ENCODE measurements around the gene WIPI1.
"Not testable (repeated sequence)": the region's sequence is repeated elsewhere in the genome, so short reads cannot be mapped to it uniquely, and the experiment has no call there.

The WIPI1 gene, protein sequence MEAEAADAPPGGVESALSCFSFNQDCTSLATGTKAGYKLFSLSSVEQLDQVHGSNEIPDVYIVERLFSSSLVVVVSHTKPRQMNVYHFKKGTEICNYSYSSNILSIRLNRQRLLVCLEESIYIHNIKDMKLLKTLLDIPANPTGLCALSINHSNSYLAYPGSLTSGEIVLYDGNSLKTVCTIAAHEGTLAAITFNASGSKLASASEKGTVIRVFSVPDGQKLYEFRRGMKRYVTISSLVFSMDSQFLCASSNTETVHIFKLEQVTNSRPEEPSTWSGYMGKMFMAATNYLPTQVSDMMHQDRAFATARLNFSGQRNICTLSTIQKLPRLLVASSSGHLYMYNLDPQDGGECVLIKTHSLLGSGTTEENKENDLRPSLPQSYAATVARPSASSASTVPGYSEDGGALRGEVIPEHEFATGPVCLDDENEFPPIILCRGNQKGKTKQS

DNA sequence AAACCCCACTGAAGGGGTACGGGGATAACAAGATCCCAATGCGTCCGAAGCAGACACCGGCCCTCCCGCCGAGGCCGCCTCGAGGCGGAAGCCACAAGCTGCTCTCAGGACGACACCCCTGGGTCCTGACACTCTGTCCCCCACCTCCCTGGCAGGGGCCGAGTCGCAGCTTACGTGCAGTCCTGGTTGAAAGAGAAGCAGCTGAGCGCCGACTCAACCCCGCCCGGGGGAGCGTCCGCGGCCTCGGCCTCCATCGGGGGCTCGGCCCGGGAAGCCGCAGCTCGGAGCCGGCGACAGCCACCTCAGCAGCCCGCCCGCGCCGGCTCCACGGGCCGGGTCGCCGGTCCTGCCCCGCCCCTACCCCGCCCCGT is at the start of gene WIPI1:
WIPI1 (minus strand) TSS at position 329 of the 371 bp plus-strand sequence; CDS start at position 254, 75 bp downstream.
- in situ Hi-C loops (cut with HindIII; ENCODE audit: low pct_ligation_motif_present, low pct_unique_long_range_greater_than_20kb, low sequenced_read_pairs), result no loop called here

DNA sequence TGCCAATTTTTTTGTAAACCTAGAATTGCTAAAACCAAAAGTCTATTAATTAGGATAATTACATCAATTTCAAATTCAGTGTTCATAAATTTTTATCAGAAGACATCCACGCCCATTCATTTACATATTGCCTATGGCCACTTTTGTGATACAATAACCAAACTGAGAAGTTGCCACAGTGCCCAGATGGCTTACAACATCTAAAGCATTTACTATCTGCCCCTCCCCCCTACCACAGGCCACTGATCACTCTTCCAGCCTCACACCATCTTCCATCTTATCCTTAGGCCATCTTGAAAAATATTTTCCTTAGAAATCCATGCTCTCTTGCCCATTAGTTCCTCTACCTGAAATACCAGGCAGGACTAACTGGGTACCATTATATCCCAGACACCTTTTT is 48.7 kb upstream of the WIPI1 start:
- in situ Hi-C loops (cut with HindIII; ENCODE audit: low pct_ligation_motif_present, low pct_unique_long_range_greater_than_20kb, low sequenced_read_pairs), result no loop called here
- DNase-seq, result no peak

More for the DNA sequence above, at the start of gene WIPI1:
- DNase-seq, result no peak

DNA sequence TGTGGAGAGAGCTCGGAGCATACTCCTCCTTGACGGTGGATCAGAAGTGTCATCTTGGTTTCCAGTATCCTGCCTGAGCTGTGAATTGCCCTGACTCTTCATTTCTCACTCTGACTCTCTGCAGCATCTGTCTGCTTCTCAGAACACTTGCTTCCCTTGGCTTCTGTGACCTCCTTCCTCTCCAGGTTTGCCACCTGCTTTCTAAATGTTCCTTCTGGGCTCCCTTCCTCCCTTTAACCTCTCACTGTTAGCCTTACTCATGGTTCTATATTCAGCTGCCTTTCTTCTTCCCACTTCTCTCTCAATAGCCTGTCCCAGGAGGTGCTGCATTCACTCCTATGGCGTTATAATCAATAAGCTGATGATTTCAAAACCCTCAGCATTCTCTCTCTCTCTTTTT is 43.8 kb upstream of the WIPI1 start:
- DNase-seq, result no peak
- in situ Hi-C loops (cut with HindIII; ENCODE audit: low pct_ligation_motif_present, low pct_unique_long_range_greater_than_20kb, low sequenced_read_pairs), result no loop called here

DNA sequence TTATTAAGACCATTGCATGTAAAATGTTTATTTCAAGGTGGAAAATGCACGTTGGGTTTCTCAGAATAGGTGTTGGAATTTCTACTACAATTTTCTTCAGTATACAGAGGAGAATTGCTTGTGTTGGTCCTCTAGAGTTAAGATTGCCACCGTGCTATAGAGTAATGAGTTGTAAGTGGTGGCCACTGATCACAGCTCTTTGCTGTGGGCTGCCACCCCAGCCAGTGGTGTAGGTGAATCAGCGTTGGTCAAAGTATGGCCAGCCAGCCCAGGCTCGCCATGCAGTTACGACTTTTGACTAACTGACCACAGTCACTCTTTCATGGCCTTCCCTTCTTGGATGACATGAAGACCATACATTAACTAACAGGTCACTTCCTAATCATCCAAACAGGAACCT is 42.3 kb upstream of the WIPI1 start:
- in situ Hi-C loops (cut with HindIII; ENCODE audit: low pct_ligation_motif_present, low pct_unique_long_range_greater_than_20kb, low sequenced_read_pairs), result no loop called here
- DNase-seq, result no peak

DNA sequence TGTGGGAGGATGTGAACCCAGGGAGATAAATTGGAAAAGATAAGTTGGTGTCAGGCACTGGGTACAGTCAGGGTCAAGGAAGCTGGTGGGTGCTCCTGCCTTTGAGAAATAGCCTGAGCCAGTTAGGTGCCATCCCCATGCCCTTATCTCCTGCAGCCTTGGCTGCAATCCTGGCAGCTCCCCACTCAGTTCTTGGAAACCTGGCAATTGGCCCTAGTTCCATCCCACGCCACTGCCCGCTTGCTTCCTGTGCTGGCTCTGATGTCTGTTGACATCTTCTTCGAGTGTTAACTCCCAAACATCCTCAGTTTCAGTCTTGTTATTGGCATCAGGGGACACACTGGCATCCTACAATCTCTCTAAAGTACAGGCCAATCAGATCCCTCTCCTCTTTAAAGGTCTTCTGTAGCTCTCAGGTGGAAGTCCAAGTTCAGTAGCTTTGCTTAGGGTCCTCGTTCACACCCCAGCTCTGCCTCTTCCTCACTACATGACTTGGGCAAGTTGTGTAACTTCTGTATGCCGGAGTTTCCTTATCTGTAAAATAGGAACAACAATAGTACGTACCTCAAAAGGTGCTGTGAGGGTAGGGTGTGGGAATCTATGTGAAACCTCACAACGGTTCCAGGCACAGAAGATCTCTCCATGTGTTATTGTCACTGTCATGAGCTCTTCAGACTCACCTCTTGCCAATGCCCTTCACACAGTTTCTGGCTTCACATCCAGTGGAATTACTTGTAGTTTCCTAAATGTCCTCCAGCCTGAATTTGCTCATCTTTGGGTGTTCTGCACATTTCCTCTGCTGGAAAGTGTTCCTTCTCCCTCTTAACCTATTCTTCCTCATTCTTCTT is 41.4 kb upstream of the WIPI1 start:
- no peak for DNase-seq
- in situ Hi-C loops (cut with HindIII; ENCODE audit: low pct_ligation_motif_present, low pct_unique_long_range_greater_than_20kb, low sequenced_read_pairs), result no loop called here

DNA sequence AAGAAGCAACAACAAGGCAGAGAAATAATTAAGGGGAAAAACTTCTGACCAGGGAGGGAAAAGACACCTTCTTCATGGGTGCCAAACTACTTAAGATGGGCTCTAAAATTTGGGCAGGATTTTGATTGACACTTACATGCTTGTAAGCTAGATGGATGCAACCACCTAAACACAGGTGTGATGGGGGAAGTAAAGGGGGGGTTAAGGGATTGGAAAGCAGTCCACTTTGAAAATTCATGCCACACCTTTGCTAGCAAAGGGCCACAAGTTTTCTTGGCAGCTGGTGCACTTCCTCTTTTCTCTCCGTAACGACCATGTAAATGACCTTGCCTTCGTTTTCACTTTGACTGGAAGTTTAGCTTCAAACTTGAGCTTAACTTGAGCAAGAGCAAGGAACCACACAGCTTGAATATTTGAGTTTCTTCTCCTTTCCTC is 40.6 kb upstream of the WIPI1 start:
- in situ Hi-C loops (cut with HindIII; ENCODE audit: low pct_ligation_motif_present, low pct_unique_long_range_greater_than_20kb, low sequenced_read_pairs), result no loop called here
- no peak for DNase-seq

DNA sequence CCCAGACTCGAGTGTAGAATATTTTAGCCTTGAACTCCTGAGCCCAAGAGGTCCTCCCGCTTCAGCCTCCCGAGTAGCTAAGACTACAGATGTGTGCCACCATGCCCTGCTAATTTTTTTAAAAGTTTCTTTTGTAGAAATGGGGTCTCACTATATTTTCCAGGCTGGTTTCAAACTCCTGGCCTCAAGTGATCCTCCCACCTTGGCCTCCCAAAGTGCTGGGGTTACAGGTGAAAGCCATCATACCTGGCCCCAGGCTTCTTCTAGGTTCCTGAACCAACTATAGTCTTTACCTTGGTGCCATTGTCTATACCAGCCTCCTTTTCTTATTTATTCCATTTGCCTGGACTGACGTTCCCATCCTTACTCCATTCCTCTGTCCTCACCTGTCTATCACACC is 37.8 kb upstream of the WIPI1 start:
- no peak for DNase-seq
- in situ Hi-C loops (cut with HindIII; ENCODE audit: low pct_ligation_motif_present, low pct_unique_long_range_greater_than_20kb, low sequenced_read_pairs), result no loop called here

DNA sequence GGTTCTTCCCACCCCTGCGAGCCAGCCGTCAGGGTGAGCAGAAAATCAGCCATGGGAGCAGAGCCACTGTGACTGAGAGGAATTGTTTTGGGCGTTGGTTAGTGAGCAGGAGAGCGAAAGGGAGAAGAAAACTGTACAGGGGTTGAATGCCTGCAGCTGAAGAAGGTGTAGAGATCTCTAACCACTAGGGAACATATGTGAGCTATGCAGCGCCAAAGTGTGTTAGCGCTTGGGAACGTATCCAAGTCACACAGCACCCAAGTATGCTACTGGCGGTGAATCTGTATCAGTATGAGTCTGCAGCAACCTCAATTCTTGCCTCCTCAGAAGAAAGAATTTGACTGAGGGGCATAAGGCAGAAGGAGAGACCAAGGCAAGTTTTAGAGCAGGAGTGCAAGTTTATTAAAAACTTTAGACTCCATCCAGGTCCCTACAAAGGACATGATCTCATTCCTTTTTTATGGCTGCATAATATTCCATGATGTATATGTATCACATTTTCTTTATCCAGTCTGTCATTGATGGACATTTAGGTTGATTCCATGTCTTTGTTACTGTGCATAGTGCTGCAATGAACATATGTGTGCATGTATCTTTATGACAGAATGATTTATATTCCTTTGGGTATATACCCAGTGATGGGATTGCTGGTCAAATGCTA is 35.2 kb upstream of the WIPI1 start:
- DNase-seq; in situ Hi-C loops (cut with HindIII; ENCODE audit: low pct_ligation_motif_present, low pct_unique_long_range_greater_than_20kb, low sequenced_read_pairs): not testable (repeated sequence)

DNA sequence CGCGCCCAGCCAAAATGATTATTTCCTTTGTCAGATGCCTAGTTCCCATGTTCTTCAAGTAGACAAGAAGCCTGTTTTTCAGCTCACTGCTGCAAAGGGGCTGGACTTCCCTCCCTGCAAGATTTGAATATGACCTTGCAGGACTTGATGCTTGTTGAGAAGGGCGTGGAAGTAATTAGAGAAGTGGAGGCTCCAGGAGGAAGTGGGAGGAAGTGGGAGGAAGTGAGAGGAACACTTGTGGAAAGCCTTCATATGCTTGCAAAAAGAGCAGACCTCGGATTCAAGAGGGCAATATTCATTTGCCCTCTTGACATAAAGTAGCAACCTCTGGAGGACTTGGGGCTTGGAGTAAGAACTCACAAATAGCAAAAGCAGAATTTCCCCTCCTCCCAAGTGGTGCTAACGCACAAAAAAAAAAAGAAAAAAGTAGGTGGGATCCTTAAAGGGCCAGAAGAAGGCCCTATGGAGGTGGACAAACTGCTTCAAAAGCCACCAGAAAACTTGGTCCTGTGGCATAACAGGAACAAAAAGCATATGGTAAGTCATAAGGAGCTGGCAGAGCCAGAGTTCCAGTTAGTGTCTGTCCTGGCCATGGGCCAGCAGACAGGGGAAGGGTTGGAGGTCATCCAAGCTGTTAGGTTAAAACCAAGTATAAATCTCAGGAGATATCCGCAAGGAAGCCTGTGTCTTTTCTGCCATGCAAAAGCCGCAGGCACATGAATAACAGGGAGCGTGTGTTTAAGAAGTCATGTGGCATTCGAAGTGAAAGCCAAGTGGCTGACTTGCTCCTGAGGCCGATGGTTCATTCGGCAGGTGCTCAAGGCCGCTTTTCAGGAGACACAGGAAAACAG is 34.3 kb upstream of the WIPI1 start:
- no peak for DNase-seq
- in situ Hi-C loops (cut with HindIII; ENCODE audit: low pct_ligation_motif_present, low pct_unique_long_range_greater_than_20kb, low sequenced_read_pairs), result no loop called here

DNA sequence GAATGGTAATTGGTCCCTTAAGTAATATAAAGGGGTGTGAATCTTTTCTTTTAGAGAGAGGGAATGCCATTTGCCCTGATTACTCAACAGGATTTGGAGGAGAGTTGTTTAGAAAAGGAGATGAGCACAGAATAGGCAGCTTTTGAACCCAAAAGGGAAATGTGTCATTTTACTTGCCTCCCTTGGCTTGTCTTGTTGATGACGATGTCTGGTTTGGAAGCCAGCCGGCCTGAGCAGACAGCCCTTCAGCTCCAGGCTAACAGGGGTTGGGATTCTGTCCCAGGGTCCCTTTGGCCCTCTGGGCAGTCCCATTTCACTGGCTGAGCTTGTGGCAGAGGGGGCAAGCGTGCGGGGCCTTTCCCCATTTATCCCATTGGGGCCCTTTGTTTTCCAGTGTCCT is 32.6 kb upstream of the WIPI1 start:
- no peak for DNase-seq
- in situ Hi-C loops (cut with HindIII; ENCODE audit: low pct_ligation_motif_present, low pct_unique_long_range_greater_than_20kb, low sequenced_read_pairs), result no loop called here

DNA sequence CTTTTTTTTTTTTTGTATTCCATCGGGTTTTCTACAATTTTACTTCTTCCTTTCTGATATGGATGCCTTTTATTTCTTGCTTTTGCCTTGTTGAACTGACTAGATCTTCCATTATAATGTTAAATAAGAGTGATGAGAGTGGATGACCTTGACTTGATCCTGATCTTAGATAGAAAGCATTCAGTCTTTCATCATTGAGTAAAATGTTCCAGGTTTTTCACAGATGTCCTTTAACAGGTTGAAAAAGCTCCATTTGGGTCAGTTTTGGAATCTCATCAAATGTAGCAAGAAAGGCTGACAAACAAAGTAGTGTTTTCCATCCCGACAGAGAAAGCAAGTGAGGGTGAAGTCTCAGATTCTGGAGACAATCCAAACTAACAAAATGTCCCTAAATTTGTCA is 27.2 kb upstream of the WIPI1 start:
- in situ Hi-C loops (cut with HindIII; ENCODE audit: low pct_ligation_motif_present, low pct_unique_long_range_greater_than_20kb, low sequenced_read_pairs), result no loop called here
- no peak for DNase-seq

DNA sequence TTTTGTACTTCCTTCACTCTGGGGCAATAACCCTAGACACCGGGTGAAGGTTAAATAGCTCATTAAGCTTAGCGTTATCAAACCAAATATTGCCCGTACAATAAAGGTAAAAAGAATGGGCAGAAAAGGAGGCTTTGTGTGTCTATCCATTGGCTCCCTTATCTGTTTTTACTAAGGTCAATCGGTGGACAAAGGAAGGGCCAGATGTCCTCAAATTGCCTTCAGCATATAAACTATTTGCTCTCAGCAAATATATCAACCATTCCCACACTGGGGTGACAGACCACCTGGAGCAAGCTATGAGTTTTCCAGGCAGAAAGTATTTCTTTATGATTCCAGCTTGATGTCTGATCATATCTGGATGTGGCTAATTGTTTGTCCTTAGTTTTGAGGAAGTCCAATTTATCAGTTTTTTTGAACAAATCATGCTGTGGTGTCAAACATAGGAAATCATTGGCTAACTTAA is 25.3 kb upstream of the WIPI1 start:
- in situ Hi-C loops (cut with HindIII; ENCODE audit: low pct_ligation_motif_present, low pct_unique_long_range_greater_than_20kb, low sequenced_read_pairs), result no loop called here
- no peak for DNase-seq

DNA sequence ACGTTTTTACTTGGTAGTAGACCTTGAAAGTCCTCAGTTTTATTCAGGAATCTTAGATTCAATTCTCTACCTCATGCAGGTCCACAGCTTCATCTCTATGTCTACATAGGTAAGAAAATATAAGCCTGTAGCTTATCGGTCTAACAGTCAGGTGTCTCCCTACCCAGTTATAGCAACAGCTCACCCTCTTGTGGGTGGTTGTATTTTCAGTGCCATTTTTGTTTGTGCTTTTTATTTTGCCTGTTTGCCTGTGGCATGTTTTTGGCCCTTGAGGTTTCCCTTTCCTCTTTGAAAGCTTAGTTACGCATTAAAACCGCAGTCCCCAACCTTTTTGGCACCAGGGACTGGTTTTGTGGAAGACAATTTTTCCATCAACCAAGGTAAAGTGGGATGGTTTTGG is 23.6 kb upstream of the WIPI1 start:
- in situ Hi-C loops (cut with HindIII; ENCODE audit: low pct_ligation_motif_present, low pct_unique_long_range_greater_than_20kb, low sequenced_read_pairs), result no loop called here
- DNase-seq, result no peak

DNA sequence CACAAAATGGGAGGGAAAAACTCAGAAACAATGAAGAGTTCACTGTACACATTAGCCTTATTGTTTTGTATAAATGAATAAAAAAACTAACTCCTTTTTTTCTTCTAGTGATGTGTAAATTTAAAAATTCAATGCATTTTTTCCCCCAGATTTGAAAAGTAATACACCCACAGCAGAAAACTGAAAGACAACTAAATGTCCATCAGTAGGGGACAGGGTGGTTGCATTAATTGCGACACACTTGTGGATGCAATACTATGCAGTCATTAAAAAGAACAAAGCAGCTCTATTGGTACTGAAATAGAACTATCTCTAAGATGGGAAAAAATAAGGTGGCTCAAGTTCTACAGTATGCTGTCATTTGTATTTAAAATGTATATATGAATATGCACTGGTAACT is 13.7 kb upstream of the WIPI1 start:
- in situ Hi-C loops (cut with HindIII; ENCODE audit: low pct_ligation_motif_present, low pct_unique_long_range_greater_than_20kb, low sequenced_read_pairs), result no loop called here
- no peak for DNase-seq

DNA sequence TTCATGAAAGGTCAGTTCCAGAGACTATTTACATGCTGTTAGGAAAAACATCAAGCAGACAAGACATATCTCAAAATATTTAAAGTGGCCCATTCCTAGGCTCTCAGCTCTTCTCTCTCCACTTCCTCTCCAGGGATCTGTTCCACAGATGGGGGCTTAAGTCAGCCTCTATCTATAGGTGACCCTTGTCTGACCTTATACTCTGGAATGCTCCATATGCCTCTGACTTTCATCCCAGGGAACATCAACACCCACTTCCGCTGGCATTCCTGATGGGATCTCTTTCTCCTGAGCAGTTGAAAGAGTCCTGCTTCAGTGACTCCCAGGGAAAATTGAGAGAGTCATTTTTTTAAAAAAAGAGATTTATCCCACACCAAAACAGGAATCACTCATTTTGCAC is 11.5 kb upstream of the WIPI1 start:
- DNase-seq, result no peak
- in situ Hi-C loops (cut with HindIII; ENCODE audit: low pct_ligation_motif_present, low pct_unique_long_range_greater_than_20kb, low sequenced_read_pairs), result no loop called here

DNA sequence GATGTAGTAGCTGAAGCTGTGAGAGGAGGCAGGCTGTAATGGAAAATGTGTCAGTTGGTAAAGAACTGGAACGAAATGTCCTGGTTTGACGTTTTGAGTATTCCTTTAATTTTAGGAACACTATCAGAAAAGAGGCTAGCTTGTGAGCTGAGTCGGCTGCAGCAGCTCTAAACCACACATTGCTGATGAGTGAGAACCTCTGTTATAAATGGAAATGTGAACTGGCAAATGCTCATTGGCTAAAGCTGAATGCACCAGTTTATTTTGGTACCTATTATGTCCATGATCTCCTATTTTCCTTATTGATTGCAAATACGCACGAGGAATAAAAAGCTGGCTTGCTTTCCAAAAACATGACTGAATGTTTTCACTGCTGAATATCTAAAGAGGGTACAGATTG is 11.0 kb upstream of the WIPI1 start:
- in situ Hi-C loops (cut with HindIII; ENCODE audit: low pct_ligation_motif_present, low pct_unique_long_range_greater_than_20kb, low sequenced_read_pairs), result no loop called here

DNA sequence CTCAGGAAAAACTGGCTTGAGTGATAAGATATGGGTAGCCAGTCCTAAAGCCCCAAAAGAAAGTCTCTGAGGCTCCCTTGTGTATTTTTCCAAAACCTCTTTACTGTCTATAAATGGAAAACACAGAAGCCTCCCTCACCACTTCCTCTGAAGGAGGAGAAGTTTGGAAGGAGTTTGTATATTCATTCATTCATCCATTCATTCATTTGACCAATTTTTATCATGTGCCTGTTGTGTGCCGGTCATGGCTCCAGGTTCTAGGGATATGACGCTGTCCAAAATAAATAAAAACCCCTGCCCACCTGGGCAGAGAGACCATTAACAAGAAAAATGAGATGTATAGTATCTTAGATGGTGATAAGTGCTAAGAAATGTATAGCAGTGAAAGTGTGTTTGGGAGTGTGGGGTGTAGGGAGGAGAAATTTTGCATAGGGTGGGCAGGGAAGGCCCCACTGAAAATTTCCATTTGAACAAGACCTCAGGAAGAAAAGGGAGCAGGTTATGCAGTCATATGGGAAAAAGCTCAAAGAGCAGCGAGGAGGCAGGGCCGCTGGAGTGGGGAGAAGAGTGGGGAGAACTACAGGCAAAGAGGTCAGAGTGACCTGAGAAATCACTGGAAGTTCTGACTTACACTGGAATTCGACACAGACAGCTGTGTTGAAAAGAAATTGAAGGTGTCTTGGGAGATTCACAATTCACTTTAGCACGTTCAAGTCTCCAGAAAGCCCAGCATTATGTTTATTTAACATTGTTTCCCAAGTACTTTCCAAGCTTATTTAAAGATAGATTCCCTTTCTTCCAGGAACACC is 6.1 kb upstream of the WIPI1 start:
- no peak for DNase-seq
- in situ Hi-C loops (cut with HindIII; ENCODE audit: low pct_ligation_motif_present, low pct_unique_long_range_greater_than_20kb, low sequenced_read_pairs), result no loop called here

More for the DNA sequence above, 11.0 kb upstream of the WIPI1 start:
- DNase-seq, result no peak

Measured in ACHN (cell line).